GM12873 (cell line): ENCODE measurements around the gene TMEM154.

Source experiments
- CTCF ChIP-seq: IDR thresholded peaks from 2 replicates; pipeline ENCODE4 v1.5.1; 2012; ENCODE audit warnings: low read depth, mild to moderate bottlenecking, moderate library complexity, low read length, control low read depth; ENCODE audit not compliant: insufficient read depth; ENCODE audit errors: missing control alignments

The TMEM154 gene

GRCh38 chr4:152705903-152706302, 26.1 kb upstream of the TMEM154 start:
- TF ChIP-seq CTCF = no peak

GRCh38 chr4:152704788-152705187, 25.0 kb upstream of the TMEM154 start:
- no peak for TF ChIP-seq CTCF

- TF ChIP-seq CTCF = no peak
Measured at GRCh38 chr4:152700151-152700550, 20.4 kb upstream of the TMEM154 start.

GRCh38 chr4:152699313-152699712, 19.5 kb upstream of the TMEM154 start:
- TF ChIP-seq CTCF = no peak

GRCh38 chr4:152698089-152698499, 18.3 kb upstream of the TMEM154 start:
- no peak for TF ChIP-seq CTCF

GRCh38 chr4:152697284-152698088, 17.7 kb upstream of the TMEM154 start:
- no peak for TF ChIP-seq CTCF

GRCh38 chr4:152696764-152697261, 17.0 kb upstream of the TMEM154 start:
- no peak for TF ChIP-seq CTCF
